Panc1 (cell line): ENCODE data around the gene MAJIN. TPM values are rescaled to one million over a fixed set of nuclear protein-coding genes. Genes with fewer than 3 reads are reported as not detected.

Experiments
- ATAC-seq: fragments of 200-7000 bp; cut with Tn5 transposase; 2 replicates; pipeline ENCODE4 v1.9.1; 2020; ENCODE audit warnings: mild to moderate bottlenecking, moderate library complexity
- BruUV-seq: library from RNA; stranded (reverse); fragments of 400-500 nt; replicated peaks from 2 replicates; lab custom pipeline; 2021; lab: Mats Ljungman, UMichigan
- CTCF ChIA-PET: fragments of 300-600 bp; sonication (Branson Sonifier 250); formaldehyde crosslinking; loops from one replicate; lab custom pipeline; 2022; ENCODE audit warnings: antibody characterized with exemption; lab: Charles Lee
- POLR2A ChIA-PET: fragments of 300-600 bp; sonication (Branson Sonifier 250); formaldehyde crosslinking; loops from one replicate; lab custom pipeline; 2022; ENCODE audit warnings: antibody characterized with exemption; lab: Charles Lee
- DNase-seq: peaks from one replicate; pipeline ENCODE4 v3.0.0-alpha.2; 2010; ENCODE audit warnings: low read depth, low spot score
- H3K27ac ChIP-seq: 2 replicates; pipeline ENCODE4 v1.5.1; 2011; ENCODE audit warnings: mild to moderate bottlenecking, low read length, inconsistent platforms
- H3K27me3 ChIP-seq: fragments of 200-500 bp; sonication (Bioruptor generic); 2 replicates; pipeline ENCODE4 v1.6.0; 2014; ENCODE audit warnings: low read length, inconsistent platforms; ENCODE audit not compliant: control insufficient read depth, insufficient read depth
- H3K36me3 ChIP-seq: fragments of 200-500 bp; sonication (Bioruptor generic); 2 replicates; pipeline ENCODE4 v1.5.1; 2014; ENCODE audit warnings: inconsistent platforms, mild to moderate bottlenecking, low read length, moderate library complexity; ENCODE audit not compliant: control insufficient read depth, insufficient read depth
- H3K4me1 ChIP-seq: 2 replicates; pipeline ENCODE4 v1.5.1; 2011; ENCODE audit warnings: inconsistent platforms, mild to moderate bottlenecking, low read length, moderate library complexity; ENCODE audit not compliant: control insufficient read depth, insufficient read depth
- H3K4me3 ChIP-seq, 2 experiments: 2 replicates each; pipeline ENCODE4 v1.5.1; 2011 to 2012; ENCODE audit warnings: low read depth in 2 of 2, low read length in 2 of 2, mild to moderate bottlenecking in 2 of 2, inconsistent platforms in 1 of 2, moderate library complexity in 1 of 2
- H3K9me3 ChIP-seq: fragments of 200-500 bp; sonication (Bioruptor generic); 2 replicates; pipeline ENCODE4 v1.5.1; 2014; ENCODE audit warnings: low read depth, mild to moderate bottlenecking, inconsistent platforms, low read length, moderate library complexity; ENCODE audit not compliant: control insufficient read depth, insufficient read depth
- CTCF ChIP-seq: fragments of 450-650 bp; IDR thresholded peaks from 2 replicates; pipeline ENCODE4 v1.5.1; 2017; ENCODE audit warnings: mild to moderate bottlenecking
- POLR2AphosphoS5 ChIP-seq: IDR thresholded peaks from 2 replicates; pipeline ENCODE4 v1.6.1; 2012; ENCODE audit warnings: mild to moderate bottlenecking, low read depth, low read length, moderate library complexity
- REST ChIP-seq, 2 experiments: IDR thresholded peaks; 2 replicates each; pipeline ENCODE4 v1.6.1; 2011 to 2012; ENCODE audit warnings: low read depth in 2 of 2, control low read depth in 1 of 2, low read length in 1 of 2, mild to moderate bottlenecking in 1 of 2, moderate library complexity in 1 of 2; ENCODE audit not compliant: insufficient read depth in 1 of 2
- SIN3A ChIP-seq: IDR thresholded peaks from 2 replicates; pipeline ENCODE4 v1.6.1; 2012; ENCODE audit warnings: low read depth, mild to moderate bottlenecking, low read length, moderate library complexity, borderline replicate concordance; ENCODE audit not compliant: insufficient read depth
- TCF7L2 ChIP-seq: IDR thresholded peaks from 2 replicates; pipeline ENCODE4 v1.6.1; 2011; ENCODE audit warnings: mild to moderate bottlenecking, low read depth, low read length, inconsistent platforms
- in situ Hi-C: cut with HindIII; loops from 2 replicates; pipeline ENCODE4 v1.10.0; 2016; ENCODE audit warnings: low sequenced_read_pairs, low pct_unique_long_range_greater_than_20kb
- intact Hi-C: fragments of 100-400 bp; cut with micrococcal nuclease; formaldehyde crosslinking; loops from one replicate; pipeline ENCODE4 v1.10.0; 2022; ENCODE audit not compliant: unreplicated experiment
- total RNA-seq: library from RNA; stranded (reverse); gene quantifications from one replicate; pipeline ENCODE4 v1.2.1, GENCODE V29; 2021; ENCODE audit not compliant: unreplicated experiment

MAJIN gene
- total RNA-seq, 1 experiment from 2014 or later = not detected

- Histone ChIP-seq H3K9me3 (no peaks in the 10 kb centered on the region), H3K27ac (no peak overlapping the region), H3K36me3 (no peaks in the 10 kb centered on the region; the same call in 1 of the 2 replicates), H3K4me3 (no peak overlapping the region), H3K4me1 (peaks cover 24% of the 10 kb centered on the region), H3K27me3 (no peaks in the 10 kb centered on the region)
- BruUV-seq = no TSS peak
- TF ChIP-seq TCF7L2 (no peak), POLR2AphosphoS5 (no peak), SIN3A (no peak), CTCF (no peak), REST (IDR thresholded peaks at IDR 0.05; ENCODE audit: insufficient read depth in 1 of 2, low read depth in 2 of 2, low read length in 1 of 2) (no peak)
- no peak for DNase-seq
- in situ Hi-C loops = no loop called here
- CTCF ChIA-PET = no interaction called here
- POLR2A ChIA-PET = no interaction called here
- no peak for ATAC-seq
- intact Hi-C loops = no loop called here
These were observed 51.8 kb downstream of the MAJIN start for GRCh38 chr11:64920124-64920523.

- Histone ChIP-seq H3K4me1 (peaks cover 23% of the 10 kb centered on the region), H3K27me3 (no peaks in the 10 kb centered on the region), H3K27ac (no peak overlapping the region), H3K36me3 (no peaks in the 10 kb centered on the region; the same call in 1 of the 2 replicates), H3K4me3 (no peak overlapping the region), H3K9me3 (no peaks in the 10 kb centered on the region)
- BruUV-seq = no TSS peak
- POLR2A ChIA-PET = no interaction called here
- DNase-seq (no peak), ATAC-seq (no peak)
- intact Hi-C loops (no loop called here), in situ Hi-C loops (no loop called here)
- CTCF ChIA-PET = interaction anchor here (0.6 kb wide), 1 partner anchor 122 kb away, joined by 3 read pairs; the partner anchor contains the start of gene SAC3D1
- TF ChIP-seq CTCF (no peak), REST (IDR thresholded peaks at IDR 0.05; ENCODE audit: insufficient read depth in 1 of 2, low read depth in 2 of 2, low read length in 1 of 2) (no peak), POLR2AphosphoS5 (no peak), SIN3A (no peak)
These were observed 52.3 kb downstream of the MAJIN start for GRCh38 chr11:64919627-64920026.
